ENCODE measurements around the gene NPAS1.

NPAS1 gene, protein sequence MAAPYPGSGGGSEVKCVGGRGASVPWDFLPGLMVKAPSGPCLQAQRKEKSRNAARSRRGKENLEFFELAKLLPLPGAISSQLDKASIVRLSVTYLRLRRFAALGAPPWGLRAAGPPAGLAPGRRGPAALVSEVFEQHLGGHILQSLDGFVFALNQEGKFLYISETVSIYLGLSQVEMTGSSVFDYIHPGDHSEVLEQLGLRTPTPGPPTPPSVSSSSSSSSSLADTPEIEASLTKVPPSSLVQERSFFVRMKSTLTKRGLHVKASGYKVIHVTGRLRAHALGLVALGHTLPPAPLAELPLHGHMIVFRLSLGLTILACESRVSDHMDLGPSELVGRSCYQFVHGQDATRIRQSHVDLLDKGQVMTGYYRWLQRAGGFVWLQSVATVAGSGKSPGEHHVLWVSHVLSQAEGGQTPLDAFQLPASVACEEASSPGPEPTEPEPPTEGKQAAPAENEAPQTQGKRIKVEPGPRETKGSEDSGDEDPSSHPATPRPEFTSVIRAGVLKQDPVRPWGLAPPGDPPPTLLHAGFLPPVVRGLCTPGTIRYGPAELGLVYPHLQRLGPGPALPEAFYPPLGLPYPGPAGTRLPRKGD

DNA sequence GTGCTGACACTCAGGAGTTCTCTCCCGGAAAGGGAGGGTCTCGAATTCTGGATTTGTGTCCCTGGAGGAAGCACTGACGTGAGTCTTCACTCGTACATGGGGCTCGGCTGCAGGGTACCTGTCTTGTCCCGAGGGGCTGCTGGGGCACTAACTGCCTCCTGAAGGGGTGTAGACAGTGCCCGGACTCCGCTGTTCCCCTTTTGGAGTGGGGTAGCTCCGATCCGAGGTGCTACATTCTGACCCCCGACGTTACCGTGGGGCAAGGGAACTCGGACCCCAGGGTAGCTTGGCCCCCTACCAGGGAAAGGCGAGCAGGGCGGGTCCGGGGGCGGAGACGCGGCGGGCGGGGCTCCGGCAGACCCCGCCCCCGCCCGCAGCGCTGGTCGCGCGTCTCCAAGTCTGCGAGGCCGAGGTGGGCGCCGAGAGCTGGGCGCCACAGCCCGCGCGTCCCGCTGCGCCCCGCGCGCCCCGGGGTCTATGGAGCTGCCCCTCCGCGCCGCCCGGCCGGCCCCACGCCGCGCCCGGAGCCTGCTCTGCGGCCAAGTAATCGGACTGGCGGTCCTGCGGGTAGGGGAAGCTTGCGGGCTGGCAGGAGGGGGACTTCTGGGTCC, at the start of gene NPAS1:
TSS of gene NPAS1 (plus strand) at position 407 of the 611 bp plus-strand sequence. CDS start 1,211 bp downstream, outside the sequence.
- TF ChIP-seq, protein P1, sequence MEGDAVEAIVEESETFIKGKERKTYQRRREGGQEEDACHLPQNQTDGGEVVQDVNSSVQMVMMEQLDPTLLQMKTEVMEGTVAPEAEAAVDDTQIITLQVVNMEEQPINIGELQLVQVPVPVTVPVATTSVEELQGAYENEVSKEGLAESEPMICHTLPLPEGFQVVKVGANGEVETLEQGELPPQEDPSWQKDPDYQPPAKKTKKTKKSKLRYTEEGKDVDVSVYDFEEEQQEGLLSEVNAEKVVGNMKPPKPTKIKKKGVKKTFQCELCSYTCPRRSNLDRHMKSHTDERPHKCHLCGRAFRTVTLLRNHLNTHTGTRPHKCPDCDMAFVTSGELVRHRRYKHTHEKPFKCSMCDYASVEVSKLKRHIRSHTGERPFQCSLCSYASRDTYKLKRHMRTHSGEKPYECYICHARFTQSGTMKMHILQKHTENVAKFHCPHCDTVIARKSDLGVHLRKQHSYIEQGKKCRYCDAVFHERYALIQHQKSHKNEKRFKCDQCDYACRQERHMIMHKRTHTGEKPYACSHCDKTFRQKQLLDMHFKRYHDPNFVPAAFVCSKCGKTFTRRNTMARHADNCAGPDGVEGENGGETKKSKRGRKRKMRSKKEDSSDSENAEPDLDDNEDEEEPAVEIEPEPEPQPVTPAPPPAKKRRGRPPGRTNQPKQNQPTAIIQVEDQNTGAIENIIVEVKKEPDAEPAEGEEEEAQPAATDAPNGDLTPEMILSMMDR (IDR thresholded peaks at IDR 0.05; ENCODE audit: insufficient read depth, low read depth, low read length, missing control alignments) = no peak
- no peak within 1 kb of the TSS for H3K4me3 ChIP-seq (ENCODE audit: low read depth, low read length)
- DNase-seq (ENCODE audit: low read depth) = no peak

DNA sequence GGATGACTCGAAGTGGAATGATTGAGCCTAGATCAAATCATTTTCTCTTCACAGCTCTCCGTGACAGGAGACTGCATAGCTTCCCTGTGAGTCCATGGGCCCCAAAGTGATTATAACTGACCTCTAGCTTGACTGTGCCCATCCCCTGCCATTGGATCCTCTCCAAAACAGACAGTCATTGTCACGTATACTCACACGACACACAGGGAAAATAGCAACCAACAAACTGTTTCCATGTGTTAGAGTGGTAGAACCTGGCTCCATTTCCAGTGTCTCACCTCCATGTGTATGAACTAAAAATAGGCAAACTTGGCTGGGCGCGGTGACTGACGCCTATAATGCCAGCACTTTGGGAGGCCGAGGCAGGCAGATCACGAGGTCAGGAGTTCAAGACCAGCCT, 48.8 kb upstream of the NPAS1 start:
- TF ChIP-seq, protein P1 (IDR thresholded peaks at IDR 0.05; ENCODE audit: insufficient read depth, low read depth, low read length, missing control alignments) = no peak
- DNase-seq (ENCODE audit: low read depth) = no peak

DNA sequence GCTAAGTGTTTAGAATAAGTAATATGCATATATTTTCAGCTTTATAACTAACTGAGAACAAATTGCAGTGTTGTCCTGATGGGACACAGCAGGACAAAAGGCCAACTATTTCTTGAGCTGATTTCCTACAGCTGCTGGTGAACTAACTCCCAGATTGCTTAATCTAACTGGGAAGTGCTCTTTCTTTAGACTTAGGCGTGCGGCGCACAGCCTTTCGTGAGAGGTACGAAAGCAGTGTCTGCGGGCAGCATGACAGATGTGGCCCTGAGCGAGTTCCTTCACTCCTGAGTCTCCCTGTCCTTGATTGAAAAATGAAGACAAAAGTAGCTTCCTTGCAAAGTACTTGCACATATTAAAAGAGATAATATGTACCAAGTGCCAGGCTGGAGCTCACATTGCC, 47.3 kb upstream of the NPAS1 start:
- TF ChIP-seq, protein P1 (IDR thresholded peaks at IDR 0.05; ENCODE audit: insufficient read depth, low read depth, low read length, missing control alignments) = no peak
- H3K4me3 ChIP-seq (ENCODE audit: low read depth, low read length) = no peak overlapping the region
- DNase-seq (ENCODE audit: low read depth) = no peak

More for the DNA sequence above, 48.8 kb upstream of the NPAS1 start:
- H3K4me3 ChIP-seq (ENCODE audit: low read depth, low read length) = no peak overlapping the region

DNA sequence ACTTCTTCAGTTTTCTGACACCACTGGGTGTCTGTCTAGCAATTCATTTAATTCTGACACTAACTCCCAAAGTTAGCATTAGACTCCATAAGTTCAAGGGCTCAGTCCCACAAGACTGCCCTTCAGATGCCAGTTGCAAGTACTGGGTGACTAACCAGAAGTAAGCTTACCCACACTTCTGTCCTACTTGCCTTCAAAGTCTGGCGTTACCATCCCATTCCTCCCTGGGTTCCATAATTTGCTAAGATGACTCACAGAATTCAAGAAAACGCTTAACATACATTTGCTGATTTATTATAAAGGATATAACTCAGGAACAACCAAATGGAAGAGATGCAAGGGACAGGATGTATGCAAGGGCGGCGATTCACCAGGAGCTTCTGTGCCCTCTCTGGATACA, 45.5 kb upstream of the NPAS1 start:
- no peak overlapping the region for H3K4me3 ChIP-seq (ENCODE audit: low read depth, low read length)
- no peak for DNase-seq (ENCODE audit: low read depth)
- TF ChIP-seq, protein P1 (IDR thresholded peaks at IDR 0.05; ENCODE audit: insufficient read depth, low read depth, low read length, missing control alignments) = no peak

DNA sequence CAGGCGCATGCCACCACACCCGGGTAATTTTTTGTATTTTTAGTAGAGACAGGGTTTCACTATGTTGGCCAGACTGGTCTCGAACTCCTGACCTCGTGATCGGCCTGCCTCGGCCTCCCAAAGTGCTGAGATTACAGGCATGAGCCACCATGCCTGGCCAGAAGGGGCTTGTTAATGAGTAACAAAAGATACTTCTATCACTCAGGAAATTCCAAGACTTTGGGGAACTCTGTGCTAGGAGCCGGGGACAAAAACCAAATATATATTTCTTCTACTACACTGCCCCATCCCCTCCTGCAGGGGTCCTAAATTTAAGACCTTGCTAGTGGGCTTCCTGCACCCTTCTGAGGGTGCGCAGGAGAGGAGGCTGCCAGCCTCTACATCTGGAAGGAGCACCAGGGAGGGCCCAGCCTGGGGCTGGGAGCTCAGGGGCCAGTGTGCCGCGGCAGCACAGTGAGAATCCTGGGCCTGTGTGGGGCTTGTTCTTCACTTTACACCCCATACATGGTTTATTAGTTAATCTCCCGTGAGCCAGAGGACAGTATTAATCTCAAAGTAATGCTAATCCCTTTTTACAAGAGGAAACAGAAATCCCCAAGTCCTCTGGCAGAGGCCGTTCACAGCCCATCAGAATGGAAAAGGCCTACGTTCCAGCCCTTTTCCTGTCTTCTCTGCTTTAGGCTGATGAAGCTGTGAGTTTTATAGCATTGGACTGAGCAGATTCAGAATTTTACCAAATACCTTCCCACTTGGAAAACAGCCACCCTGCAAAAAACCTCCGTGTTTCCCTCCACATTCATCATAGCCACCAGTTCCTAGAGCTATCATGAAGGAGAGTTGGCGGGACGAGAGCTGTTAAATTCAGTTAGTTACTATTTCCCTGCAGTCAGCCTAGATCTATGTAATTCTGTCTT, 44.4 kb upstream of the NPAS1 start:
- no peak overlapping the region for H3K4me3 ChIP-seq (ENCODE audit: low read depth, low read length)
- no peak for DNase-seq (ENCODE audit: low read depth)
- TF ChIP-seq, protein P1 (IDR thresholded peaks at IDR 0.05; ENCODE audit: insufficient read depth, low read depth, low read length, missing control alignments) = no peak

All from GM12865 (cell line).